HCT116 (cell line): Measurements from ENCODE around the gene HHAT.

ENCODE experiments used
- EGR1 ChIP-seq: IDR thresholded peaks from 2 replicates; pipeline ENCODE4 v1.6.1; 2012; ENCODE audit warnings: low read depth
- POLR2AphosphoS5 ChIP-seq: IDR thresholded peaks from 2 replicates; pipeline ENCODE4 v1.6.1; 2011; ENCODE audit warnings: mild to moderate bottlenecking, low read depth, low read length, moderate library complexity
- ZFX ChIP-seq: fragments of 450-650 bp; IDR thresholded peaks from 2 replicates; pipeline ENCODE4 v1.6.1; 2017
- TF ChIP-seq, protein P1 (sequence below), 3 experiments: fragments of 200-600 bp in 1 of 3; sonication (generic) in 1 of 3; IDR thresholded peaks in 2 of 3; conservative IDR thresholded peaks in 1 of 3; 2 replicates each; pipeline ENCODE4 v1.5.1; 2012 to 2017; ENCODE audit warnings: low read depth in 2 of 3, low read length in 2 of 3, antibody characterized with exemption in 1 of 3, borderline replicate concordance in 1 of 3, control low read depth in 1 of 3, mild to moderate bottlenecking in 1 of 3, mixed read lengths in 1 of 3, mixed run types in 1 of 3, moderate library complexity in 1 of 3; ENCODE audit not compliant: insufficient read depth in 1 of 3
- TF ChIP-seq, protein P2 (sequence below): IDR thresholded peaks from 2 replicates; pipeline ENCODE4 v1.6.1; 2012

DNA sequence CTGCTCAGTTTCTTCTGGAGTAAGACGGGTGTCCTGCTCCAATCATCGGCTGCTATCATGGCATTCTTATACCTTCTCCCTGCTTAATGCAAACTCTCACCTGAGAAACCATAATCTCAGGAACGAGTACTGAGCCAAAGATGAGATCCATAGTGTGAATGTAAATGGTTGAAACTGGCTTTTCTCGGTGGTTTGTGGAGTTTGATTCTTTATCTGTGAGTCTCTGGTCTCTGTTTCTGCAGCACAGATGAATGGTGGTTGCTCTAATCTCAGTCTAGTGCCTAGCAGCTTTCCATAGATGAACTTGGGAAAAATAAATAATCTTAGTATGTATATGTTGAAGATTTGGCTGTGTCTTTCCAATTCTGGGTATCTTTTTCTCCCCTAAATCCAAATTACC is 274.4 kb downstream of the HHAT start:
- TF ChIP-seq, protein P1, sequence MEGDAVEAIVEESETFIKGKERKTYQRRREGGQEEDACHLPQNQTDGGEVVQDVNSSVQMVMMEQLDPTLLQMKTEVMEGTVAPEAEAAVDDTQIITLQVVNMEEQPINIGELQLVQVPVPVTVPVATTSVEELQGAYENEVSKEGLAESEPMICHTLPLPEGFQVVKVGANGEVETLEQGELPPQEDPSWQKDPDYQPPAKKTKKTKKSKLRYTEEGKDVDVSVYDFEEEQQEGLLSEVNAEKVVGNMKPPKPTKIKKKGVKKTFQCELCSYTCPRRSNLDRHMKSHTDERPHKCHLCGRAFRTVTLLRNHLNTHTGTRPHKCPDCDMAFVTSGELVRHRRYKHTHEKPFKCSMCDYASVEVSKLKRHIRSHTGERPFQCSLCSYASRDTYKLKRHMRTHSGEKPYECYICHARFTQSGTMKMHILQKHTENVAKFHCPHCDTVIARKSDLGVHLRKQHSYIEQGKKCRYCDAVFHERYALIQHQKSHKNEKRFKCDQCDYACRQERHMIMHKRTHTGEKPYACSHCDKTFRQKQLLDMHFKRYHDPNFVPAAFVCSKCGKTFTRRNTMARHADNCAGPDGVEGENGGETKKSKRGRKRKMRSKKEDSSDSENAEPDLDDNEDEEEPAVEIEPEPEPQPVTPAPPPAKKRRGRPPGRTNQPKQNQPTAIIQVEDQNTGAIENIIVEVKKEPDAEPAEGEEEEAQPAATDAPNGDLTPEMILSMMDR (IDR thresholded peaks at IDR 0.05 in 2 of 3, conservative IDR thresholded peaks at IDR 0.05 in 1 of 3; ENCODE audit: borderline replicate concordance in 1 of 3, insufficient read depth in 1 of 3, low read depth in 2 of 3, low read length in 2 of 3): no peak
- TF ChIP-seq, protein P2, sequence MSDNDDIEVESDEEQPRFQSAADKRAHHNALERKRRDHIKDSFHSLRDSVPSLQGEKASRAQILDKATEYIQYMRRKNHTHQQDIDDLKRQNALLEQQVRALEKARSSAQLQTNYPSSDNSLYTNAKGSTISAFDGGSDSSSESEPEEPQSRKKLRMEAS: no peak
- TF ChIP-seq POLR2AphosphoS5 (no peak), EGR1 (no peak), ZFX (no peak)
